Fibroblast of lung (primary cell): ENCODE results near the gene ARHGEF33.

Experiments
- CTCF ChIP-seq, 2 donors: IDR thresholded peaks in 1 of 2; conservative IDR thresholded peaks in 1 of 2; 1 replicate in 1 of 2; 2 replicates in 1 of 2; pipeline ENCODE4 v1.5.1; 2011 to 2012; ENCODE audit warnings: low read length in 2 of 2, control low read depth in 1 of 2, inconsistent platforms in 1 of 2, low read depth in 1 of 2, mild to moderate bottlenecking in 1 of 2
- EZH2 ChIP-seq: IDR thresholded peaks from 2 replicates; pipeline ENCODE4 v1.5.1; 2012; ENCODE audit warnings: low read length, control low read depth, mild to moderate bottlenecking; ENCODE audit errors: missing control alignments

- TF ChIP-seq CTCF (conservative IDR thresholded peaks at IDR 0.05 in 1 of 2, IDR thresholded peaks at IDR 0.05 in 1 of 2; ENCODE audit: low read depth in 1 of 2, low read length in 2 of 2) (no peak), EZH2 (no peak)
Observed at GRCh38 chr2:38856165-38856564, 33.5 kb upstream of the ARHGEF33 start.
